HG02885 (cell line): Measurements from ENCODE around the gene TM2D1.
"Not testable (repeated sequence)": the region's sequence is repeated elsewhere in the genome, so short reads cannot be mapped to it uniquely, and the experiment has no call there.

ENCODE experiments used
- ATAC-seq: cut with Tn5 transposase; IDR thresholded peaks from one replicate; pipeline ENCODE4 v1.9.1; 2021; ENCODE audit warnings: mild to moderate bottlenecking; ENCODE audit not compliant: unreplicated experiment, poor library complexity

TM2D1 gene

GRCh38 chr1:61724813-61725694, at the start of gene TM2D1:
Gene TM2D1, minus strand, starts transcription at chr1:61725141. Its CDS starts 21 bp downstream, at chr1:61725120.
- ATAC-seq, result peak; percentile 100

- ATAC-seq, result no peak
These were observed 45.2 kb upstream of the TM2D1 start for GRCh38 chr1:61770131-61770530.

GRCh38 chr1:61757950-61758349, 33.0 kb upstream of the TM2D1 start:
- ATAC-seq, result no peak

GRCh38 chr1:61756773-61757172, 31.8 kb upstream of the TM2D1 start:
- no peak for ATAC-seq

GRCh38 chr1:61754545-61754944, 29.6 kb upstream of the TM2D1 start:
- ATAC-seq, result no peak

GRCh38 chr1:61753998-61754508, 29.1 kb upstream of the TM2D1 start:
- ATAC-seq, result no peak

GRCh38 chr1:61752921-61753389, 28.0 kb upstream of the TM2D1 start:
- no peak for ATAC-seq

- ATAC-seq, result no peak
These were observed 24.6 kb upstream of the TM2D1 start for GRCh38 chr1:61749574-61749973.

- no peak for ATAC-seq
These were observed 23.6 kb upstream of the TM2D1 start for GRCh38 chr1:61748566-61748965.

- ATAC-seq, result no peak
These were observed 21.9 kb upstream of the TM2D1 start for GRCh38 chr1:61746813-61747212.

GRCh38 chr1:61743716-61744580, 19.0 kb upstream of the TM2D1 start:
- no peak for ATAC-seq

GRCh38 chr1:61743431-61743705, 18.4 kb upstream of the TM2D1 start:
- ATAC-seq, result no peak

- peak; percentile 66 for ATAC-seq
These were observed 17.9 kb upstream of the TM2D1 start for GRCh38 chr1:61742620-61743430.

- peak; percentile 81 for ATAC-seq
These were observed 17.0 kb upstream of the TM2D1 start, which contains the start of gene PATJ for GRCh38 chr1:61741711-61742619. Gene PATJ, plus strand, starts transcription at chr1:61742480. Its CDS starts 20,413 bp downstream, at chr1:61762893.

GRCh38 chr1:61740751-61741700, 16.1 kb upstream of the TM2D1 start:
- no peak for ATAC-seq

GRCh38 chr1:61732726-61733125, 7.8 kb upstream of the TM2D1 start:
- no peak for ATAC-seq

- ATAC-seq, result not testable (repeated sequence)
These were observed 5.7 kb upstream of the TM2D1 start for GRCh38 chr1:61730679-61731078.

- ATAC-seq, result no peak
These were observed 2.6 kb upstream of the TM2D1 start for GRCh38 chr1:61727544-61727943.
